Measurements from ENCODE around the gene PHPT1. TPM values are rescaled to one million over a fixed set of nuclear protein-coding genes. Genes with fewer than 3 reads are reported as not detected.

The PHPT1 gene
- total RNA-seq, 1 donor from 2014 or later = 215 TPM

GRCh38 chr9:136804509-136805206, 44.6 kb upstream of the PHPT1 start:
- H3K27me3 Mint-ChIP-seq (ENCODE audit: low read depth, unreplicated experiment) = no peaks in the 10 kb centered on the region

GRCh38 chr9:136805207-136805740, 43.9 kb upstream of the PHPT1 start:
- DNase-seq (ENCODE audit: low read depth) = no peak
- Histone ChIP-seq H3K4me3 (ENCODE audit: insufficient read depth, low read depth, low read length) (no peak overlapping the region), H3K4me1 (ENCODE audit: insufficient read depth, low read length) (peaks cover 19% of the 10 kb centered on the region), H3K4me2 (ENCODE audit: low read length) (no peak overlapping the region), H3K27me3 (ENCODE audit: insufficient read depth, low read length) (peaks cover 18% of the 10 kb centered on the region), H3K36me3 (ENCODE audit: insufficient read depth, low read length) (peaks cover 6% of the 10 kb centered on the region), H3K9ac (ENCODE audit: low read length) (no peak overlapping the region), H3K79me2 (ENCODE audit: insufficient read depth, low read length) (peaks cover 25% of the 10 kb centered on the region), H3K27ac (ENCODE audit: low read depth, low read length) (no peak overlapping the region), H4K20me1 (ENCODE audit: insufficient read depth, low read length) (peaks cover 18% of the 10 kb centered on the region), H3K9me3 (ENCODE audit: insufficient read depth, low read depth, low read length) (no peaks in the 10 kb centered on the region), H2AFZ (ENCODE audit: low read depth, low read length) (no peak overlapping the region)
- Mint-ChIP-seq H3K36me3 (ENCODE audit: low read depth, unreplicated experiment) (peaks cover 8% of the 10 kb centered on the region), H3K9me3 (ENCODE audit: unreplicated experiment) (no peaks in the 10 kb centered on the region), H3K27ac (ENCODE audit: unreplicated experiment) (no peak overlapping the region), H3K4me3 (ENCODE audit: unreplicated experiment) (peak overlapping the region; percentile 6), H3K27me3 (ENCODE audit: low read depth, unreplicated experiment) (no peaks in the 10 kb centered on the region), H3K4me1 (ENCODE audit: low read depth, unreplicated experiment) (peaks cover 14% of the 10 kb centered on the region)
- TF ChIP-seq EZH2 (IDR thresholded peaks at IDR 0.05; ENCODE audit: insufficient read depth, low read length) = no peak
- TF ChIP-seq CTCF (IDR thresholded peaks at IDR 0.05; ENCODE audit: insufficient read depth, low read depth, low read length) = no peak
- no peak for FAIRE-seq

More at GRCh38 chr9:136804509-136805206, 44.6 kb upstream of the PHPT1 start:
- H3K9me3 Mint-ChIP-seq (ENCODE audit: unreplicated experiment) = no peaks in the 10 kb centered on the region
- TF ChIP-seq CTCF (IDR thresholded peaks at IDR 0.05; ENCODE audit: insufficient read depth, low read depth, low read length) (no peak), EZH2 (IDR thresholded peaks at IDR 0.05; ENCODE audit: insufficient read depth, low read length) (no peak)
- H3K4me2 ChIP-seq (ENCODE audit: low read length) = no peak overlapping the region
- H3K4me1 Mint-ChIP-seq (ENCODE audit: low read depth, unreplicated experiment) = peaks cover 11% of the 10 kb centered on the region
- peaks cover 14% of the 10 kb centered on the region for H3K4me1 ChIP-seq (ENCODE audit: insufficient read depth, low read length)
- H4K20me1 ChIP-seq (ENCODE audit: insufficient read depth, low read length) = peaks cover 12% of the 10 kb centered on the region
- DNase-seq (ENCODE audit: low read depth) = no peak
- H3K27ac Mint-ChIP-seq (ENCODE audit: unreplicated experiment) = no peak overlapping the region
- peaks cover 19% of the 10 kb centered on the region for H3K79me2 ChIP-seq (ENCODE audit: insufficient read depth, low read length)
- H3K27ac ChIP-seq (ENCODE audit: low read depth, low read length) = no peak overlapping the region
- H3K4me3 Mint-ChIP-seq (ENCODE audit: unreplicated experiment) = no peak overlapping the region
- no peak overlapping the region for H3K4me3 ChIP-seq (ENCODE audit: insufficient read depth, low read depth, low read length)
- H3K9ac ChIP-seq (ENCODE audit: low read length) = no peak overlapping the region
- H3K27me3 ChIP-seq (ENCODE audit: insufficient read depth, low read length) = peaks cover 18% of the 10 kb centered on the region
- FAIRE-seq = no peak
- H3K36me3 Mint-ChIP-seq (ENCODE audit: low read depth, unreplicated experiment) = peaks cover 5% of the 10 kb centered on the region
- no peaks in the 10 kb centered on the region for H3K9me3 ChIP-seq (ENCODE audit: insufficient read depth, low read depth, low read length)
- peaks cover under 1% of the 10 kb centered on the region for H3K36me3 ChIP-seq (ENCODE audit: insufficient read depth, low read length)
- no peak overlapping the region for H2AFZ ChIP-seq (ENCODE audit: low read depth, low read length)

GRCh38 chr9:136806067-136806466, 43.1 kb upstream of the PHPT1 start:
- H3K27me3 Mint-ChIP-seq (ENCODE audit: low read depth, unreplicated experiment) = no peaks in the 10 kb centered on the region
- TF ChIP-seq CTCF (IDR thresholded peaks at IDR 0.05; ENCODE audit: insufficient read depth, low read depth, low read length) (no peak), EZH2 (IDR thresholded peaks at IDR 0.05; ENCODE audit: insufficient read depth, low read length) (no peak)

More at GRCh38 chr9:136806067-136806466, 43.1 kb upstream of the PHPT1 start:
- H3K4me1 ChIP-seq (ENCODE audit: insufficient read depth, low read length) = peaks cover 19% of the 10 kb centered on the region
- H4K20me1 ChIP-seq (ENCODE audit: insufficient read depth, low read length) = peaks cover 23% of the 10 kb centered on the region
- peaks cover 11% of the 10 kb centered on the region for H3K27me3 ChIP-seq (ENCODE audit: insufficient read depth, low read length)
- peaks cover 32% of the 10 kb centered on the region for H3K79me2 ChIP-seq (ENCODE audit: insufficient read depth, low read length)
- no peak overlapping the region for H3K27ac Mint-ChIP-seq (ENCODE audit: unreplicated experiment)
- H3K9me3 ChIP-seq (ENCODE audit: insufficient read depth, low read depth, low read length) = no peaks in the 10 kb centered on the region
- FAIRE-seq (no peak), DNase-seq (ENCODE audit: low read depth) (no peak)
- no peak overlapping the region for H3K27ac ChIP-seq (ENCODE audit: low read depth, low read length)
- H3K4me3 Mint-ChIP-seq (ENCODE audit: unreplicated experiment) = peak overlapping the region; percentile 84
- no peak overlapping the region for H3K4me3 ChIP-seq (ENCODE audit: insufficient read depth, low read depth, low read length)
- no peaks in the 10 kb centered on the region for H3K9me3 Mint-ChIP-seq (ENCODE audit: unreplicated experiment)
- no peak overlapping the region for H2AFZ ChIP-seq (ENCODE audit: low read depth, low read length)
- peaks cover 13% of the 10 kb centered on the region for H3K4me1 Mint-ChIP-seq (ENCODE audit: low read depth, unreplicated experiment)
- no peak overlapping the region for H3K9ac ChIP-seq (ENCODE audit: low read length)
- peaks cover 6% of the 10 kb centered on the region for H3K36me3 ChIP-seq (ENCODE audit: insufficient read depth, low read length)
- H3K36me3 Mint-ChIP-seq (ENCODE audit: low read depth, unreplicated experiment) = peaks cover 8% of the 10 kb centered on the region
- no peak overlapping the region for H3K4me2 ChIP-seq (ENCODE audit: low read length)

All from astrocyte (in vitro differentiated cells and primary cell).